GM12878 (cell line): Measurements from ENCODE around the gene STX8. TPM values are rescaled to one million over a fixed set of nuclear protein-coding genes. Genes with fewer than 3 reads are reported as not detected.

Experiments used
- ATAC-seq: fragments of 200-7000 bp; cut with Tn5 transposase; 3 replicates; pipeline ENCODE4 v1.9.1; 2020; ENCODE audit warnings: mild to moderate bottlenecking, moderate library complexity
- BruUV-seq: library from RNA; stranded (reverse); fragments of 400-500 nt; replicated peaks from 2 replicates; lab custom pipeline; 2021; lab: Mats Ljungman, UMichigan
- CTCF ChIA-PET: fragments of 300-600 bp; sonication (Branson Sonifier 250); formaldehyde crosslinking; extraction: SDS; loops from one replicate; lab custom pipeline; 2021; ENCODE audit warnings: inconsistent platforms; lab: Yijun Ruan, JAX
- POLR2A ChIA-PET: fragments of 350-600 bp; formaldehyde crosslinking; extraction: SDS; loops from one replicate; lab custom pipeline; 2021; ENCODE audit warnings: inconsistent platforms; lab: Charles Lee
- RAD21 ChIA-PET: fragments of 300-600 bp; sonication (Branson Sonifier 250); formaldehyde crosslinking; loops from one replicate; lab custom pipeline; 2023; ENCODE audit warnings: antibody characterized with exemption; ENCODE audit not compliant: unreplicated experiment; lab: Charles Lee
- SMC1A ChIA-PET: fragments of 300-600 bp; sonication (Branson Sonifier 250); formaldehyde crosslinking; loops from one replicate; lab custom pipeline; 2023; ENCODE audit not compliant: unreplicated experiment, uncharacterized antibody; lab: Charles Lee
- DNase-seq: peaks from one replicate; pipeline ENCODE4 v3.0.0-alpha.2; 2011; ENCODE audit warnings: low read depth, low spot score
- FAIRE-seq: peaks from 3 replicates; lab custom pipeline; 2011; peaks lifted over from hg19 to GRCh38; lab: Jason Lieb, UNC
- H2AFZ ChIP-seq: 2 replicates; pipeline ENCODE4 v1.6.0; 2011; ENCODE audit warnings: low read depth, low read length, control low read depth; ENCODE audit not compliant: control insufficient read depth
- H3K27ac ChIP-seq: 2 replicates; pipeline ENCODE4 v1.5.1; 2011; ENCODE audit warnings: control low read depth; ENCODE audit not compliant: control insufficient read depth, insufficient read depth
- H3K27me3 ChIP-seq, 2 experiments: replicated peaks in 1 of 2; 2 replicates each; pipeline versions ENCODE4 v1.6.0 to v1.6.1; 2011; ENCODE audit warnings: low read length in 1 of 2; ENCODE audit not compliant: control insufficient read depth in 2 of 2, insufficient read depth in 2 of 2
- H3K36me3 ChIP-seq, 2 experiments: 2 replicates each; pipeline ENCODE4 v1.5.1; 2011; ENCODE audit warnings: low read length in 1 of 2; ENCODE audit not compliant: control insufficient read depth in 2 of 2, insufficient read depth in 2 of 2
- H3K4me1 ChIP-seq: 2 replicates; pipeline ENCODE4 v1.6.1; 2011; ENCODE audit warnings: mild to moderate bottlenecking, low read length, moderate library complexity, mixed read lengths; ENCODE audit not compliant: control insufficient read depth, insufficient read depth
- H3K4me2 ChIP-seq: 2 replicates; pipeline ENCODE4 v1.6.0; 2011; ENCODE audit warnings: control low read depth; ENCODE audit not compliant: control insufficient read depth, insufficient read depth
- H3K4me3 ChIP-seq: fragments of 200-600 bp; sonication (generic); 2 replicates; pipeline ENCODE4 v1.5.1; 2016
- H3K79me2 ChIP-seq: 2 replicates; pipeline ENCODE4 v1.6.0; 2011; ENCODE audit warnings: low read length; ENCODE audit not compliant: control insufficient read depth, insufficient read depth
- H3K9ac ChIP-seq: 2 replicates; pipeline ENCODE4 v1.8.0; 2011; ENCODE audit warnings: low read length, control low read depth, mixed read lengths; ENCODE audit not compliant: control insufficient read depth, insufficient read depth
- H3K9me3 ChIP-seq: replicated peaks from 3 replicates; pipeline ENCODE4 v1.5.1; 2011; ENCODE audit warnings: mild to moderate bottlenecking, low read length; ENCODE audit not compliant: control insufficient read depth, insufficient read depth
- H4K20me1 ChIP-seq: 2 replicates; pipeline ENCODE4 v1.6.0; 2011; ENCODE audit not compliant: control insufficient read depth, insufficient read depth
- CBX3 ChIP-seq: fragments of 200-600 bp; sonication (generic); IDR thresholded peaks from 2 replicates; pipeline ENCODE4 v1.6.1; 2016; ENCODE audit warnings: low read depth, borderline replicate concordance
- CHD1 ChIP-seq: IDR thresholded peaks from 2 replicates; pipeline ENCODE4 v1.6.1; 2012; ENCODE audit warnings: low read depth, low read length, improper control_type of control experiment
- DPF2 ChIP-seq: fragments of 450-650 bp; IDR thresholded peaks from 2 replicates; pipeline ENCODE4 v1.6.1; 2017; ENCODE audit warnings: mild to moderate bottlenecking
- EED ChIP-seq: sonication (generic); IDR thresholded peaks from 2 replicates; pipeline ENCODE4 v1.6.1; 2016; ENCODE audit warnings: antibody characterized with exemption, low read depth
- FOS ChIP-seq: IDR thresholded peaks from 3 replicates; pipeline ENCODE4 v1.6.1; 2011; ENCODE audit warnings: borderline replicate concordance; ENCODE audit not compliant: insufficient read length; ENCODE audit errors: extremely low read depth
- HCFC1 ChIP-seq: fragments of 150-350 bp; IDR thresholded peaks from 2 replicates; pipeline ENCODE4 v1.6.1; 2014; ENCODE audit warnings: low read length
- IKZF2 ChIP-seq, 2 experiments: fragments of 450-650 bp; IDR thresholded peaks; 2 replicates each; pipeline ENCODE4 v1.6.1; 2017; ENCODE audit warnings: mild to moderate bottlenecking in 2 of 2, moderate library complexity in 2 of 2
- IRF4 ChIP-seq: IDR thresholded peaks from 2 replicates; pipeline ENCODE4 v1.6.1; 2011; ENCODE audit warnings: low read depth, low read length
- JUND ChIP-seq: IDR thresholded peaks from 2 replicates; pipeline ENCODE4 v1.6.1; 2012; ENCODE audit warnings: low read depth, mild to moderate bottlenecking, low read length, improper control_type of control experiment, moderate library complexity
- MEF2B ChIP-seq: fragments of 450-650 bp; IDR thresholded peaks from 2 replicates; pipeline ENCODE4 v1.6.1; 2018; ENCODE audit warnings: mild to moderate bottlenecking, moderate library complexity; ENCODE audit not compliant: partially characterized antibody, poor library complexity, severe bottlenecking
- NBN ChIP-seq: fragments of 450-650 bp; IDR thresholded peaks from 2 replicates; pipeline ENCODE4 v1.6.1; 2016
- NRF1 ChIP-seq: conservative IDR thresholded peaks from 2 replicates; pipeline ENCODE4 v1.6.1; 2011; ENCODE audit warnings: mild to moderate bottlenecking, low read depth, low read length, improper control_type of control experiment
- RCOR1 ChIP-seq: conservative IDR thresholded peaks from 2 replicates; pipeline ENCODE4 v1.6.1; 2012; ENCODE audit warnings: low read depth, low read length, improper control_type of control experiment
- SIN3A ChIP-seq: IDR thresholded peaks from 2 replicates; pipeline ENCODE4 v1.6.1; 2012; ENCODE audit warnings: low read depth, low read length, improper control_type of control experiment
- SMAD5 ChIP-seq: IDR thresholded peaks from 2 replicates; pipeline ENCODE4 v1.6.1; 2016; ENCODE audit warnings: antibody characterized with exemption, low read depth
- SPI1 ChIP-seq: IDR thresholded peaks from 2 replicates; pipeline ENCODE4 v1.6.1; 2011; ENCODE audit warnings: low read depth, mild to moderate bottlenecking, low read length, moderate library complexity, borderline replicate concordance; ENCODE audit not compliant: insufficient read depth
- STAT3 ChIP-seq: IDR thresholded peaks from 2 replicates; pipeline ENCODE4 v1.6.1; 2011; ENCODE audit warnings: low read depth, low read length, improper control_type of control experiment
- SUPT20H ChIP-seq: IDR thresholded peaks from 2 replicates; pipeline ENCODE4 v1.6.1; 2011; ENCODE audit warnings: low read depth, mild to moderate bottlenecking, low read length, moderate library complexity, borderline replicate concordance; ENCODE audit not compliant: control insufficient read depth
- TCF3 ChIP-seq: IDR thresholded peaks from 2 replicates; pipeline ENCODE4 v1.6.1; 2012; ENCODE audit warnings: low read depth, mild to moderate bottlenecking, low read length, borderline replicate concordance; ENCODE audit not compliant: insufficient read depth
- ZSCAN29 ChIP-seq: fragments of 450-650 bp; IDR thresholded peaks from 2 replicates; pipeline ENCODE4 v1.6.1; 2017; ENCODE audit warnings: mild to moderate bottlenecking, moderate library complexity
- WGBS: methylation state at CpG from one replicate; pipeline ENCODE4 v1.1.6; 2016; ENCODE audit warnings: low lambda C conversion rate; ENCODE audit not compliant: insufficient replicate concordance, insufficient coverage; ENCODE audit errors: missing lambda C conversion rate; 5-methylcytosine and 5-hydroxymethylcytosine counted together
- in situ Hi-C: fragments of 300-500 bp; cut with MboI; formaldehyde crosslinking; loops from 9 replicates; pipeline ENCODE4 v1.14.3; 2018; ENCODE audit warnings: mixed read lengths
- intact Hi-C: fragments of 100-400 bp; cut with micrococcal nuclease; formaldehyde crosslinking; loops from one replicate; pipeline ENCODE4 v1.14.2; 2022; ENCODE audit not compliant: unreplicated experiment
- polyA plus RNA-seq, 11 experiments: library from polyadenylated mRNA; depleted of rRNA in 4 of 11; unstranded in 6 of 11; stranded (reverse) in 5 of 11; fragments of >200 nt; fragmentation: Nextera tagmentation in 4 of 11; fragmentation: Illumina TruSeq in 1 of 11; extraction: Ambion mirVana in 4 of 11; extraction: Trizol in 1 of 11; gene quantifications; 1 replicate in 1 of 11; 2 replicates in 10 of 11; pipeline versions ENCODE4 v1.2.1 to v1.2.3, GENCODE V29; 2011 to 2016; ENCODE audit warnings: inconsistent platforms in 2 of 11, missing spikeins in 2 of 11, low read depth in 1 of 11
- total RNA-seq, 4 experiments: library from RNA; depleted of rRNA in 3 of 4; stranded (reverse); fragments of >200 nt in 3 of 4; fragmentation: Illumina TruSeq in 1 of 4; extraction: Trizol in 1 of 4; gene quantifications; 2 replicates each; pipeline versions ENCODE4 v1.2.1 to v1.2.3, GENCODE V29; 2013 to 2021
- TF ChIP-seq, protein P1 (sequence below): IDR thresholded peaks from 2 replicates; pipeline ENCODE4 v1.6.1; 2011; ENCODE audit warnings: low read depth, mild to moderate bottlenecking, low read length, moderate library complexity, borderline replicate concordance; ENCODE audit errors: extremely low read depth
- TF ChIP-seq, protein P2 (sequence below): fragments of 150-350 bp; IDR thresholded peaks from 2 replicates; pipeline ENCODE4 v1.6.1; 2014; ENCODE audit warnings: mild to moderate bottlenecking, low read depth, low read length

STX8 gene
- total and polyA plus RNA-seq, 10 of the 15 experiments (the other 5 are each of a cell fraction or from before 2014, with no cell fraction given): 47.9 to 151 (median 72.9) TPM

DNA sequence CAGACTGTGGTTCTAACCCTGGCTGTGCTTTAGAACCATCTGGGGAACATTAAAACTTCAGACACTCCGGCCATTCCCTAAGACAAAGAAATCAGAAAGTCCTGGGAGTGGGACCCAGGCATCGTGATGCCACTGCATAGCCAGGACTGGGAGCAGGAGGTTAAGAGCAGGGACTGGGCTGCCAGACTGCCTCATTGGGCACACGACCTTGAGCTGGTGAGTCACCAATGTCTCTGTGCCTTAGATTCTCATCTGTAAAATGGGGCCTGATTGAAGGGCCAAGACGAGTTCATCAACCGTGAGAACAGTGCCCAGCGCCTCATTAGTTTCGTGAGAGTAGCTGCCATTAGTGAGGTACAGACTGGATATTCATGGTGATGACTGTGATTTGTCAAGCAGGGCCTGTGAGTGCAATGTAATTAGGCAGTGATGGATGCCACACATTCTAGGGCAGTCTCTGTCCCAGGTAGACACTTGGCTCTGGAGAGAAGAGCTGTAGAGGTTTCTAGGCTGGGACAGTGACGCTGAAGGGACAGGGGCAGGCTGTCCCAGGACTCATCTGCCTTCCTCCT, 357.5 kb downstream of the STX8 start (continued):
- no peak for TF ChIP-seq SPI1
- TF ChIP-seq SIN3A: no peak
- TF ChIP-seq SUPT20H: no peak
- no peak for TF ChIP-seq IKZF2 (IDR thresholded peaks at IDR 0.05)

DNA sequence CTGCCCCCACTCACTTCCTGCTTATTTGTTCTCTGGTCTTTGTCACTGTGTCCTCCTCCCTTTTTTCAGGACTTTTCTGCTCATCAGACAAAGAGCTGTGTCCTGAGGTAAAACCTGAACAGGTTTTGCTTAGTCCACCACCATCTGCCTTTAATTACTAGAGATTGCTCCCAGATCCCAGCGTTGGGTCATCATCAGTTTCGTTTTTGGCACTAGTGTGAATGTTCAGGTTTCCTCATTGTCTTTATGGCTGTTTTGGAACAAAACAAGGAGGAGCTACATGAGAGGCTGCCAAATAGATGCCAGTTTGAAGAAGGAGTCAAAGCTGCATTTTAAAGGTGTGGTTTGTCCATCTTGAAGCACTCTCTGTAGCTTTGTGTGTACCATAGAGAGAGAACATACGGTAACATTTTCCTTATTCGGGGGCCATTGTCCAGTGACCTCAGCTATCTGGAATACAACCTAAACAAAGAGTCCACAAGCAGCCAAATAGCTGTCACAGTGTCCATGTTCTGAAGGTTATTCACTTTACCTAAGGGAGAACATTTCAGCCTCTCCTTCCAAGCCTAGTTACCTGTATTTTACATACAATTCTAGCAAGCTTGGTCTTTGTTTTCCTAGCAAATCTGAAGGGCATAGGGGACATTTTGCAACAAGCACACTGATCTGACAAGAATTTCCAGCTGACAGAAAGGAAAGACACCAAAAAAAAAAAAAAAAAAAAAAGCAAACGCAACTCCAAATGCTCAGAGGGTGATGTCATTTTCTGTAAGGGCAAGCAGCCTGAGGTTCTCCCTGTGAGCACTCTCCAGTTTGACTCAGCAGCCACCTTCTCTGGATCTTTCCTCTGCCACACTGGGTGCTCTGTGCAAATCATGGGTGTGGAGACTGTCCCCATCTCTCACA, 358.2 kb downstream of the STX8 start:
- ChIA-PET SMC1A (interaction anchor here (0.6 to 4.5 kb wide), 3 partner anchors 17 to 120 kb away, joined by 3 to 16 read pairs (median 3); no protein-coding TSS in a partner anchor), RAD21 (no interaction called here), CTCF (no interaction called here), POLR2A (interaction anchor here (0.7 kb wide), 1 partner anchor 99 kb away, joined by 4 read pairs; no protein-coding TSS in a partner anchor)
- no peak for DNase-seq
- intact Hi-C loops (no loop called here), in situ Hi-C loops (no loop called here)
- Histone ChIP-seq H3K79me2 (no peaks in the 10 kb centered on the region), H3K9ac (no peak overlapping the region), H3K36me3 (no peaks in the 10 kb centered on the region), H3K4me2 (no peak overlapping the region), H3K9me3 (peaks cover 6% of the 10 kb centered on the region), H4K20me1 (no peaks in the 10 kb centered on the region), H3K4me3 (no peak overlapping the region), H2AFZ (no peak overlapping the region), H3K27ac (no peak overlapping the region), H3K4me1 (no peaks in the 10 kb centered on the region), H3K27me3 (no peaks in the 10 kb centered on the region; a peak in 1 of 4 replicates)
- no TSS peak for BruUV-seq
- TF ChIP-seq JUND: no peak
- TF ChIP-seq NBN: no peak
- TF ChIP-seq NRF1: no peak
- no peak for TF ChIP-seq HCFC1
- no peak for TF ChIP-seq ZSCAN29
- no peak for TF ChIP-seq FOS
- TF ChIP-seq EED: no peak
- no peak for TF ChIP-seq MEF2B
- TF ChIP-seq, protein P1, sequence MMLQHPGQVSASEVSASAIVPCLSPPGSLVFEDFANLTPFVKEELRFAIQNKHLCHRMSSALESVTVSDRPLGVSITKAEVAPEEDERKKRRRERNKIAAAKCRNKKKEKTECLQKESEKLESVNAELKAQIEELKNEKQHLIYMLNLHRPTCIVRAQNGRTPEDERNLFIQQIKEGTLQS: no peak
- TF ChIP-seq TCF3: no peak
- no peak for TF ChIP-seq IRF4
- no peak for TF ChIP-seq CHD1
- no peak for TF ChIP-seq DPF2
- no peak for TF ChIP-seq SMAD5
- TF ChIP-seq, protein P2, sequence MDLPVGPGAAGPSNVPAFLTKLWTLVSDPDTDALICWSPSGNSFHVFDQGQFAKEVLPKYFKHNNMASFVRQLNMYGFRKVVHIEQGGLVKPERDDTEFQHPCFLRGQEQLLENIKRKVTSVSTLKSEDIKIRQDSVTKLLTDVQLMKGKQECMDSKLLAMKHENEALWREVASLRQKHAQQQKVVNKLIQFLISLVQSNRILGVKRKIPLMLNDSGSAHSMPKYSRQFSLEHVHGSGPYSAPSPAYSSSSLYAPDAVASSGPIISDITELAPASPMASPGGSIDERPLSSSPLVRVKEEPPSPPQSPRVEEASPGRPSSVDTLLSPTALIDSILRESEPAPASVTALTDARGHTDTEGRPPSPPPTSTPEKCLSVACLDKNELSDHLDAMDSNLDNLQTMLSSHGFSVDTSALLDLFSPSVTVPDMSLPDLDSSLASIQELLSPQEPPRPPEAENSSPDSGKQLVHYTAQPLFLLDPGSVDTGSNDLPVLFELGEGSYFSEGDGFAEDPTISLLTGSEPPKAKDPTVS: no peak
- no peak for TF ChIP-seq STAT3
- no peak for TF ChIP-seq CBX3
- TF ChIP-seq RCOR1: no peak
- WGBS: 8% methylated on average over 4 of the region's 5 CpGs
- FAIRE-seq: no peak
- no peak for ATAC-seq
